GM23248 (cell line): ENCODE measurements around the gene SPCS3. TPM values are rescaled to one million over a fixed set of nuclear protein-coding genes. Genes with fewer than 3 reads are reported as not detected.

Experiments used
- DNase-seq: peaks from one replicate; pipeline ENCODE4 v3.0.0-alpha.2; 2015
- H2AFZ ChIP-seq: fragments of 200-600 bp; sonication (generic); 2 replicates; pipeline ENCODE4 v1.6.1; 2016; ENCODE audit warnings: antibody characterized with exemption
- H3F3A ChIP-seq: fragments of 200-600 bp; sonication (generic); 2 replicates; pipeline ENCODE4 v1.6.1; 2016; ENCODE audit warnings: mild to moderate bottlenecking, antibody characterized with exemption, mixed run types; ENCODE audit not compliant: insufficient read depth
- H3K27ac ChIP-seq: fragments of 200-600 bp; sonication (generic); 2 replicates; pipeline ENCODE4 v1.5.1; 2016; ENCODE audit warnings: mild to moderate bottlenecking
- H3K27me3 ChIP-seq: fragments of 200-600 bp; sonication (generic); replicated peaks from 2 replicates; pipeline ENCODE4 v1.6.1; 2016; ENCODE audit warnings: mild to moderate bottlenecking; ENCODE audit not compliant: insufficient read depth
- H3K36me3 ChIP-seq: fragments of 200-600 bp; sonication (generic); 2 replicates; pipeline ENCODE4 v1.6.1; 2016; ENCODE audit warnings: low read depth, mild to moderate bottlenecking
- H3K4me1 ChIP-seq: fragments of 200-600 bp; sonication (generic); 2 replicates; pipeline ENCODE4 v1.6.1; 2016; ENCODE audit warnings: mild to moderate bottlenecking; ENCODE audit not compliant: insufficient read depth
- H3K4me2 ChIP-seq: fragments of 200-600 bp; sonication (generic); one replicate; pipeline ENCODE4 v1.6.1; 2016; ENCODE audit warnings: mild to moderate bottlenecking; ENCODE audit not compliant: unreplicated experiment
- H3K4me3 ChIP-seq: fragments of 200-600 bp; sonication (generic); 2 replicates; pipeline ENCODE4 v1.5.1; 2016; ENCODE audit warnings: mild to moderate bottlenecking
- H3K79me2 ChIP-seq: fragments of 200-600 bp; sonication (generic); 2 replicates; pipeline ENCODE4 v1.6.1; 2016; ENCODE audit warnings: mild to moderate bottlenecking; ENCODE audit not compliant: insufficient read depth
- H3K9ac ChIP-seq: fragments of 200-600 bp; sonication (generic); 2 replicates; pipeline ENCODE4 v1.6.1; 2016; ENCODE audit warnings: mild to moderate bottlenecking
- H3K9me2 ChIP-seq: fragments of 200-600 bp; sonication (generic); 2 replicates; pipeline ENCODE4 v1.6.1; 2016; ENCODE audit warnings: mixed run types, mild to moderate bottlenecking, moderate library complexity; ENCODE audit not compliant: insufficient read depth
- H3K9me3 ChIP-seq: fragments of 200-600 bp; sonication (generic); one replicate; pipeline ENCODE4 v1.6.1; 2017; ENCODE audit warnings: low read depth
- H4K20me1 ChIP-seq: fragments of 200-600 bp; sonication (generic); 2 replicates; pipeline ENCODE4 v1.6.0; 2016; ENCODE audit not compliant: insufficient read depth
- EZH2 ChIP-seq: fragments of 200-600 bp; sonication (generic); IDR thresholded peaks from 2 replicates; pipeline ENCODE4 v1.6.1; 2018; ENCODE audit warnings: antibody characterized with exemption, mild to moderate bottlenecking; ENCODE audit not compliant: insufficient read depth, poor library complexity, severe bottlenecking
- EZH2phosphoT487 ChIP-seq: fragments of 200-600 bp; sonication (generic); IDR thresholded peaks from 2 replicates; pipeline ENCODE4 v1.6.1; 2018; ENCODE audit warnings: antibody characterized with exemption, moderate library complexity, mild to moderate bottlenecking, low read depth; ENCODE audit not compliant: insufficient read depth
- WGBS, 2 experiments: methylation state at CpG; one replicate each; pipeline ENCODE4 v1.1.6; 2015 to 2017; ENCODE audit warnings: low lambda C conversion rate in 2 of 2, low coverage in 1 of 2; ENCODE audit errors: missing lambda C conversion rate in 2 of 2; 5-methylcytosine and 5-hydroxymethylcytosine counted together
- in situ Hi-C: fragments of 300-500 bp; cut with MboI; formaldehyde crosslinking; loops from 2 replicates; pipeline ENCODE4 v1.15.0; 2020
- polyA plus RNA-seq: library from polyadenylated mRNA; unstranded; fragments of >200 nt; fragmentation: Nextera tagmentation; extraction: Ambion mirVana; gene quantifications from 2 replicates; pipeline ENCODE4 v1.2.1, GENCODE V29; 2016
- total RNA-seq: library from RNA; depleted of rRNA; stranded (reverse); fragments of >200 nt; shearing (Covaris generic); gene quantifications from 2 replicates; pipeline ENCODE4 v1.2.3, GENCODE V29; 2014

The SPCS3 gene
- total and polyA plus RNA-seq, 2 experiments from 2014 or later, result 84.4 to 108 TPM

GRCh38 chr4:176309772-176310171, 10.0 kb upstream of the SPCS3 start:
- Histone ChIP-seq H3K9me3 (no peaks in the 10 kb centered on the region), H3K79me2 (no peaks in the 10 kb centered on the region), H3K9ac (no peak overlapping the region), H3K27me3 (no peaks in the 10 kb centered on the region), H3K4me3 (no peak overlapping the region), H3K4me1 (0 out of 2 replicates have a peak, but pooled peaks cover 7% of the 10 kb centered on the region), H3K4me2 (no peak overlapping the region), H4K20me1 (no peaks in the 10 kb centered on the region), H3K27ac (no peak overlapping the region), H3K36me3 (no peaks in the 10 kb centered on the region), H2AFZ (no peak overlapping the region), H3K9me2 (no peaks in the 10 kb centered on the region), H3F3A (0 out of 2 replicates have a peak, but pooled peaks cover 6% of the 10 kb centered on the region)
- in situ Hi-C loops, result no loop called here
- DNase-seq, result peak; percentile 22
- TF ChIP-seq EZH2phosphoT487 (no peak), EZH2 (no peak)

GRCh38 chr4:176313596-176314336, 6.0 kb upstream of the SPCS3 start:
- H3K9me3 ChIP-seq, result no peaks in the 10 kb centered on the region
- H3K27me3 ChIP-seq, result no peaks in the 10 kb centered on the region
- peak; percentile 29 for DNase-seq
- no peaks in the 10 kb centered on the region for H3K36me3 ChIP-seq
- no peak overlapping the region for H3K4me3 ChIP-seq
- no peaks in the 10 kb centered on the region for H3K9me2 ChIP-seq
- H2AFZ ChIP-seq, result no peak overlapping the region
- 0 out of 2 replicates have a peak, but pooled peaks cover 6% of the 10 kb centered on the region for H3F3A ChIP-seq
- H4K20me1 ChIP-seq, result no peaks in the 10 kb centered on the region
- no peak overlapping the region for H3K9ac ChIP-seq
- TF ChIP-seq EZH2 (no peak), EZH2phosphoT487 (no peak)
- no peak overlapping the region for H3K27ac ChIP-seq
- in situ Hi-C loops, result no loop called here
- 44 to 47% methylated on average over 7 of the region's 7 CpGs for WGBS, 2 experiments
- peaks cover 5% of the 10 kb centered on the region; the same call in 1 of the 2 replicates for H3K79me2 ChIP-seq
- peaks cover 10% of the 10 kb centered on the region; the same call in 1 of the 2 replicates for H3K4me1 ChIP-seq
- H3K4me2 ChIP-seq, result no peak overlapping the region

- in situ Hi-C loops, result no loop called here
- peak overlapping the region; percentile 95 for H3K4me2 ChIP-seq
- H3K4me3 ChIP-seq, result peak overlapping the region; percentile 92
Observed at GRCh38 chr4:176319151-176319703, 539 bp upstream of the SPCS3 start.

GRCh38 chr4:176320340-176320975, 692 bp downstream of the SPCS3 start:
- H4K20me1 ChIP-seq, result no peaks in the 10 kb centered on the region
- in situ Hi-C loops, result no loop called here
- H3K27ac ChIP-seq, result peak overlapping the region; percentile 94
- peaks cover 36% of the 10 kb centered on the region for H3K4me1 ChIP-seq
- TF ChIP-seq EZH2, result no peak
- TF ChIP-seq EZH2phosphoT487, result no peak
- no peaks in the 10 kb centered on the region for H3K9me2 ChIP-seq
- peaks cover 21% of the 10 kb centered on the region for H3F3A ChIP-seq
- H3K79me2 ChIP-seq, result peaks cover 59% of the 10 kb centered on the region
- 0 out of 2 replicates have a peak, but pooled peaks cover 4% of the 10 kb centered on the region for H3K36me3 ChIP-seq
- H2AFZ ChIP-seq, result peak overlapping the region; percentile 77
- peak; percentile 97 for DNase-seq
- H3K27me3 ChIP-seq, result no peaks in the 10 kb centered on the region
- H3K9me3 ChIP-seq, result no peaks in the 10 kb centered on the region
- peak overlapping the region; percentile 92 for H3K4me3 ChIP-seq
- whole genome bisulfite sequencing, 2 experiments, result 1% methylated on average over 36 to 44 of the region's 44 CpGs
- H3K9ac ChIP-seq, result peak overlapping the region; percentile 94
- H3K4me2 ChIP-seq, result peak overlapping the region; percentile 96

More at GRCh38 chr4:176319151-176319703, 539 bp upstream of the SPCS3 start:
- H3K9me3 ChIP-seq, result no peaks in the 10 kb centered on the region
- H3K27me3 ChIP-seq, result no peaks in the 10 kb centered on the region
- peak overlapping the region; percentile 96 for H2AFZ ChIP-seq
- DNase-seq, result no peak
- H3K9me2 ChIP-seq, result no peaks in the 10 kb centered on the region
- 0 out of 2 replicates have a peak, but pooled peaks cover 4% of the 10 kb centered on the region for H3K36me3 ChIP-seq
- TF ChIP-seq EZH2 (no peak), EZH2phosphoT487 (no peak)
- H3K79me2 ChIP-seq, result peaks cover 46% of the 10 kb centered on the region
- WGBS, 2 experiments, result 4 to 5% methylated on average over 13 of the region's 13 CpGs
- peak overlapping the region; percentile 94 for H3K27ac ChIP-seq
- H3F3A ChIP-seq, result peaks cover 21% of the 10 kb centered on the region
- H3K4me1 ChIP-seq, result peaks cover 34% of the 10 kb centered on the region
- peak overlapping the region; percentile 94 for H3K9ac ChIP-seq
- H4K20me1 ChIP-seq, result no peaks in the 10 kb centered on the region
